ENCODE measurements around the gene GFER. TPM values are rescaled to one million over a fixed set of nuclear protein-coding genes. Genes with fewer than 3 reads are reported as not detected.
A peak's percentile ranks its signal among the peaks of the same experiment; 100 is the strongest.

The GFER gene
- total and polyA plus RNA-seq, 4 donors, result 7.4 to 28.4 (median 15.1) TPM

- TF ChIP-seq ZBTB33 (IDR thresholded peaks at IDR 0.05), result no peak
- no peak for TF ChIP-seq JUND (IDR thresholded peaks at IDR 0.05)
- TF ChIP-seq MAX (IDR thresholded peaks at IDR 0.05), result no peak
- TF ChIP-seq NR2F2 (IDR thresholded peaks at IDR 0.05), result no peak
- TF ChIP-seq GABPA (IDR thresholded peaks at IDR 0.05 in 1 of 2, conservative IDR thresholded peaks at IDR 0.05 in 1 of 2), result peak in 1 of 2 donors; percentile 58
- TF ChIP-seq HNF4G (IDR thresholded peaks at IDR 0.05), result no peak
Measured at GRCh38 chr16:1959269-1960039, 24.5 kb upstream of the GFER start, which contains the start of gene NDUFB10 (continued).

GRCh38 chr16:1960665-1961630 lies 23.0 kb upstream of the GFER start:
- peak overlapping the region in 1 of 3 donors; percentile 80 for H3K4me3 ChIP-seq (ENCODE audit: low read depth in 1 of 3, low read length in 3 of 3)
- no peaks in the 10 kb centered on the region for H3K27me3 ChIP-seq (ENCODE audit: control insufficient read depth in 4 of 4, insufficient read depth in 4 of 4, low read length in 3 of 4)
- no peak overlapping the region for H3K9ac ChIP-seq (ENCODE audit: low read depth in 1 of 2, low read length in 2 of 2)
- H3K4me1 ChIP-seq (ENCODE audit: control insufficient read depth in 4 of 4, insufficient read depth in 4 of 4, low read length in 3 of 4), result peaks cover 7 to 37% (median 29%) of the 10 kb centered on the region in 4 donors
- no peak overlapping the region for H3K27ac ChIP-seq (ENCODE audit: low read depth in 1 of 2, low read length in 2 of 2)
- no peak for DNase-seq (ENCODE audit: low spot score)
- no peak for TF ChIP-seq HNF4A (conservative IDR thresholded peaks at IDR 0.05)
- TF ChIP-seq MAX (IDR thresholded peaks at IDR 0.05), result no peak
- TF ChIP-seq ATF3 (IDR thresholded peaks at IDR 0.05), result no peak
- TF ChIP-seq ZBTB33 (IDR thresholded peaks at IDR 0.05), result no peak
- H3K36me3 ChIP-seq (ENCODE audit: control insufficient read depth in 4 of 4, insufficient read depth in 3 of 4, low read depth in 1 of 4, low read length in 3 of 4), result peaks cover 0 to 26% (median 7%) of the 10 kb centered on the region in 4 donors
- no peaks in the 10 kb centered on the region for H3K9me3 ChIP-seq (ENCODE audit: control insufficient read depth in 4 of 4, low read length in 3 of 4)
- 70% methylated on average over 20 of the region's 20 CpGs for WGBS

- Histone ChIP-seq H3K27me3 (ENCODE audit: control insufficient read depth in 4 of 4, insufficient read depth in 4 of 4, low read length in 3 of 4) (no peaks in the 10 kb centered on the region), H3K9me3 (ENCODE audit: control insufficient read depth in 4 of 4, low read length in 3 of 4) (no peaks in the 10 kb centered on the region), H3K27ac (ENCODE audit: low read depth in 1 of 2, low read length in 2 of 2) (no peak overlapping the region), H3K4me1 (ENCODE audit: control insufficient read depth in 4 of 4, insufficient read depth in 4 of 4, low read length in 3 of 4) (peaks cover 7 to 38% (median 30%) of the 10 kb centered on the region in 4 donors), H3K9ac (ENCODE audit: low read depth in 1 of 2, low read length in 2 of 2) (no peak overlapping the region), H3K4me3 (ENCODE audit: low read depth in 1 of 3, low read length in 3 of 3) (no peak overlapping the region), H3K36me3 (ENCODE audit: control insufficient read depth in 4 of 4, insufficient read depth in 3 of 4, low read depth in 1 of 4, low read length in 3 of 4) (peaks cover 0 to 26% (median 7%) of the 10 kb centered on the region in 4 donors)
- no peak for DNase-seq (ENCODE audit: low spot score)
- 71% methylated on average over 6 of the region's 6 CpGs for WGBS
- TF ChIP-seq NR2F2 (IDR thresholded peaks at IDR 0.05) (no peak), ZBTB33 (IDR thresholded peaks at IDR 0.05) (no peak), GABPA (IDR thresholded peaks at IDR 0.05 in 1 of 2, conservative IDR thresholded peaks at IDR 0.05 in 1 of 2) (no peak), CTCF (IDR thresholded peaks at IDR 0.05; ENCODE audit: low read depth, low read length, missing input control) (no peak), YY1 (IDR thresholded peaks at IDR 0.05) (no peak), RXRA (IDR thresholded peaks at IDR 0.05) (no peak), MAX (IDR thresholded peaks at IDR 0.05) (no peak)
Measured at GRCh38 chr16:1961651-1962067, 22.3 kb upstream of the GFER start.
